SK-N-SH treated with all-trans-retinoic acid at 6 μM for 48 hours (cell line): Measurements from ENCODE around the gene GPR153.

Experiments
- ATAC-seq: fragments of 200-7000 bp; cut with Tn5 transposase; 3 replicates; pipeline ENCODE4 v1.9.1; 2020; ENCODE audit warnings: mild to moderate bottlenecking, moderate library complexity
- ARNTL ChIP-seq: fragments of 450-650 bp; formaldehyde crosslinking; IDR thresholded peaks from 2 replicates; pipeline ENCODE4 v1.5.0; 2020; ENCODE audit warnings: low read depth, mild to moderate bottlenecking, moderate library complexity, borderline replicate concordance
- BACH2 ChIP-seq: fragments of 250-450 bp; sonication (Bioruptor Pico); IDR thresholded peaks from 2 replicates; pipeline ENCODE4 v1.9.0; 2021; ENCODE audit warnings: mild to moderate bottlenecking, borderline replicate concordance
- CSDC2 ChIP-seq: fragments of 250-450 bp; sonication (Bioruptor Pico); IDR thresholded peaks from 2 replicates; pipeline ENCODE4 v1.5.0; 2020; ENCODE audit warnings: mild to moderate bottlenecking, moderate library complexity
- ESRRG ChIP-seq: fragments of 250-450 bp; sonication (Bioruptor Pico); IDR thresholded peaks from 2 replicates; pipeline ENCODE4 v1.6.1; 2021; ENCODE audit warnings: mild to moderate bottlenecking
- OSR1 ChIP-seq: fragments of 250-450 bp; sonication (Bioruptor Pico); IDR thresholded peaks from 2 replicates; pipeline ENCODE4 v1.8.0; 2022; ENCODE audit warnings: moderate library complexity, mild to moderate bottlenecking, inconsistent platforms
- PATZ1 ChIP-seq: fragments of 250-450 bp; sonication (Bioruptor Pico); IDR thresholded peaks from 2 replicates; pipeline ENCODE4 v1.8.0; 2020; ENCODE audit warnings: mild to moderate bottlenecking, moderate library complexity, borderline replicate concordance
- PPARA ChIP-seq: fragments of 250-450 bp; sonication (Bioruptor Pico); IDR thresholded peaks from 2 replicates; pipeline ENCODE4 v1.5.0; 2020; ENCODE audit warnings: mild to moderate bottlenecking, borderline replicate concordance
- TCF4 ChIP-seq: fragments of 250-450 bp; sonication (Bioruptor Pico); IDR thresholded peaks from 2 replicates; pipeline ENCODE4 v1.8.0; 2021; ENCODE audit warnings: mild to moderate bottlenecking, moderate library complexity, borderline replicate concordance
- TOX ChIP-seq: fragments of 250-450 bp; sonication (Bioruptor Pico); IDR thresholded peaks from 2 replicates; pipeline ENCODE4 v1.8.0; 2021; ENCODE audit warnings: mild to moderate bottlenecking, moderate library complexity, borderline replicate concordance
- ZFP3 ChIP-seq: fragments of 250-450 bp; sonication (Bioruptor Pico); IDR thresholded peaks from 2 replicates; pipeline ENCODE4 v1.5.0; 2020; ENCODE audit warnings: mild to moderate bottlenecking, moderate library complexity
- ZNF565 ChIP-seq: fragments of 450-650 bp; formaldehyde crosslinking; conservative IDR thresholded peaks from 2 replicates; pipeline ENCODE4 v1.5.0; 2020; ENCODE audit warnings: low read depth, mild to moderate bottlenecking, moderate library complexity
- ZNF70 ChIP-seq: fragments of 450-650 bp; formaldehyde crosslinking; IDR thresholded peaks from 2 replicates; pipeline ENCODE4 v1.5.0; 2020; ENCODE audit warnings: mild to moderate bottlenecking, moderate library complexity
- ZNF8 ChIP-seq: fragments of 450-650 bp; formaldehyde crosslinking; IDR thresholded peaks from 2 replicates; pipeline ENCODE4 v1.5.0; 2020; ENCODE audit warnings: mild to moderate bottlenecking, moderate library complexity
- TF ChIP-seq, protein P1 (sequence below): fragments of 250-450 bp; sonication (Bioruptor Pico); IDR thresholded peaks from 2 replicates; pipeline ENCODE4 v1.5.1; 2021; ENCODE audit warnings: mild to moderate bottlenecking, moderate library complexity
- TF ChIP-seq, protein P2 (sequence below): fragments of 250-450 bp; sonication (Bioruptor Pico); IDR thresholded peaks from 2 replicates; pipeline ENCODE4 v1.5.0; 2020; ENCODE audit warnings: mild to moderate bottlenecking, moderate library complexity

GPR153 gene

GRCh38 chr1:6241887-6242740 is 18.8 kb downstream of the GPR153 start:
- TF ChIP-seq, protein P1, sequence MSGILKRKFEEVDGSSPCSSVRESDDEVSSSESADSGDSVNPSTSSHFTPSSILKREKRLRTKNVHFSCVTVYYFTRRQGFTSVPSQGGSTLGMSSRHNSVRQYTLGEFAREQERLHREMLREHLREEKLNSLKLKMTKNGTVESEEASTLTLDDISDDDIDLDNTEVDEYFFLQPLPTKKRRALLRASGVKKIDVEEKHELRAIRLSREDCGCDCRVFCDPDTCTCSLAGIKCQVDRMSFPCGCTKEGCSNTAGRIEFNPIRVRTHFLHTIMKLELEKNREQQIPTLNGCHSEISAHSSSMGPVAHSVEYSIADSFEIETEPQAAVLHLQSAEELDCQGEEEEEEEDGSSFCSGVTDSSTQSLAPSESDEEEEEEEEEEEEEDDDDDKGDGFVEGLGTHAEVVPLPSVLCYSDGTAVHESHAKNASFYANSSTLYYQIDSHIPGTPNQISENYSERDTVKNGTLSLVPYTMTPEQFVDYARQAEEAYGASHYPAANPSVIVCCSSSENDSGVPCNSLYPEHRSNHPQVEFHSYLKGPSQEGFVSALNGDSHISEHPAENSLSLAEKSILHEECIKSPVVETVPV = no peak
- TF ChIP-seq ZNF8 (CRISPR knock-in tag) (no peak), OSR1 (CRISPR knock-in tag) (no peak), ARNTL (CRISPR knock-in tag) (no peak)
- no peak for ATAC-seq

- TF ChIP-seq PATZ1 (CRISPR knock-in tag) = no peak
- no peak for ATAC-seq
Observed at GRCh38 chr1:6241107-6241886, 19.6 kb downstream of the GPR153 start.

GRCh38 chr1:6239950-6240768 is 20.7 kb downstream of the GPR153 start:
- TF ChIP-seq CSDC2 (CRISPR knock-in tag) (no peak), PATZ1 (CRISPR knock-in tag) (no peak), TOX (CRISPR knock-in tag) (no peak), ZNF8 (CRISPR knock-in tag) (no peak), ZNF70 (no peak), ZNF565 (CRISPR knock-in tag) (no peak), TCF4 (CRISPR knock-in tag) (no peak), ARNTL (CRISPR knock-in tag) (no peak), BACH2 (CRISPR knock-in tag) (no peak), PPARA (no peak), OSR1 (CRISPR knock-in tag) (no peak), ZFP3 (CRISPR knock-in tag) (no peak), ESRRG (no peak)
- TF ChIP-seq, protein P2, sequence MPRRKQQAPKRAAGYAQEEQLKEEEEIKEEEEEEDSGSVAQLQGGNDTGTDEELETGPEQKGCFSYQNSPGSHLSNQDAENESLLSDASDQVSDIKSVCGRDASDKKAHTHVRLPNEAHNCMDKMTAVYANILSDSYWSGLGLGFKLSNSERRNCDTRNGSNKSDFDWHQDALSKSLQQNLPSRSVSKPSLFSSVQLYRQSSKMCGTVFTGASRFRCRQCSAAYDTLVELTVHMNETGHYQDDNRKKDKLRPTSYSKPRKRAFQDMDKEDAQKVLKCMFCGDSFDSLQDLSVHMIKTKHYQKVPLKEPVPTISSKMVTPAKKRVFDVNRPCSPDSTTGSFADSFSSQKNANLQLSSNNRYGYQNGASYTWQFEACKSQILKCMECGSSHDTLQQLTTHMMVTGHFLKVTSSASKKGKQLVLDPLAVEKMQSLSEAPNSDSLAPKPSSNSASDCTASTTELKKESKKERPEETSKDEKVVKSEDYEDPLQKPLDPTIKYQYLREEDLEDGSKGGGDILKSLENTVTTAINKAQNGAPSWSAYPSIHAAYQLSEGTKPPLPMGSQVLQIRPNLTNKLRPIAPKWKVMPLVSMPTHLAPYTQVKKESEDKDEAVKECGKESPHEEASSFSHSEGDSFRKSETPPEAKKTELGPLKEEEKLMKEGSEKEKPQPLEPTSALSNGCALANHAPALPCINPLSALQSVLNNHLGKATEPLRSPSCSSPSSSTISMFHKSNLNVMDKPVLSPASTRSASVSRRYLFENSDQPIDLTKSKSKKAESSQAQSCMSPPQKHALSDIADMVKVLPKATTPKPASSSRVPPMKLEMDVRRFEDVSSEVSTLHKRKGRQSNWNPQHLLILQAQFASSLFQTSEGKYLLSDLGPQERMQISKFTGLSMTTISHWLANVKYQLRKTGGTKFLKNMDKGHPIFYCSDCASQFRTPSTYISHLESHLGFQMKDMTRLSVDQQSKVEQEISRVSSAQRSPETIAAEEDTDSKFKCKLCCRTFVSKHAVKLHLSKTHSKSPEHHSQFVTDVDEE (CRISPR knock-in tag) = no peak
- TF ChIP-seq, protein P1 = no peak
- no peak for ATAC-seq
